ENCODE data around the gene ATP1A4. TPM values are rescaled to one million over a fixed set of nuclear protein-coding genes. Genes with fewer than 3 reads are reported as not detected.
A peak's percentile ranks its signal among the peaks of the same experiment; 100 is the strongest.

The ATP1A4 gene
- total and polyA plus RNA-seq, 12 donors: 0.17 to 0.96 (median 0.46) TPM; not detected in 9

- no peaks in the 10 kb centered on the region for H3K27me3 ChIP-seq
- DNase-seq: no peak
- H3K9me3 ChIP-seq (replicated peaks in 1 of 3): no peaks in the 10 kb centered on the region
- TF ChIP-seq POLR2A (IDR thresholded peaks at IDR 0.05) (no peak), CTCF (IDR thresholded peaks at IDR 0.05) (no peak)
- peaks cover 0 to 5% of the 10 kb centered on the region in 2 donors for H3K4me1 ChIP-seq (replicated peaks in 1 of 2)
- no peak overlapping the region for H3K4me3 ChIP-seq
- no peak overlapping the region for H3K27ac ChIP-seq
- intact Hi-C loops (cut with DNase I): no loop called here
- WGBS, 4 donors: 88 to 95% (median 92%) methylated on average over 14 of the region's 14 CpGs
- no peaks in the 10 kb centered on the region for H3K36me3 ChIP-seq (replicated peaks in 1 of 2)
Measured at GRCh38 chr1:160146107-160146506, 5.3 kb upstream of the ATP1A4 start.

DNA sequence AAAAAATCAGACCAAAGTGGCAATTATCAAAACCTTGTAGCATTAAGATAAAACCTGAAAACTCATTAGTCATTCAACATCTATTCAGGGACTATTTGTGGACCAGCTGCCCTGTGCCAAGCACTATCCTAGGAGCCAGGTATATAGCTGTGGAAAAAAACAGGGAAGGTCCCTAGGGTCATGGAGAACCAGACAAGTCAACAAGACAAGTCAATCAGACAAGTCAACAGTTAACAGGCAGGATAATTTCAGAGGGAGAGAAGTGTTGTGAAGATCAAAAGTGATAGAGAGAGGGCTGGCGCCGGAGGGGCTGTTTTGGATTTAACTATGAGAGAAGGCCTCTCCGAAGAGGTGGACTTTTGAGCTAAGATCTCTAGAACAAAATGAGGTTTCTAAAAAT lies 3.3 kb upstream of the ATP1A4 start:
- Histone ChIP-seq H3K27ac (no peak overlapping the region), H3K4me1 (replicated peaks in 1 of 2) (peaks cover 0 to 5% of the 10 kb centered on the region in 2 donors), H3K36me3 (replicated peaks in 1 of 2) (no peaks in the 10 kb centered on the region), H3K4me3 (no peak overlapping the region), H3K9me3 (replicated peaks in 1 of 3) (no peaks in the 10 kb centered on the region), H3K27me3 (no peaks in the 10 kb centered on the region)
- intact Hi-C loops (cut with DNase I): no loop called here
- TF ChIP-seq POLR2A (IDR thresholded peaks at IDR 0.05) (no peak), CTCF (IDR thresholded peaks at IDR 0.05) (no peak)
- 87 to 95% (median 92%) methylated on average over 3 of the region's 3 CpGs for WGBS, 4 donors
- no peak for DNase-seq

GRCh38 chr1:160149233-160149632 lies 2.2 kb upstream of the ATP1A4 start:
- TF ChIP-seq POLR2A (IDR thresholded peaks at IDR 0.05) (no peak), CTCF (IDR thresholded peaks at IDR 0.05) (no peak)
- no peaks in the 10 kb centered on the region for H3K36me3 ChIP-seq (replicated peaks in 1 of 2)
- H3K27me3 ChIP-seq: no peaks in the 10 kb centered on the region
- DNase-seq: no peak
- no peaks in the 10 kb centered on the region for H3K9me3 ChIP-seq (replicated peaks in 1 of 3)
- H3K27ac ChIP-seq: peak overlapping the region in 2 of 5 donors; percentile 29 to 46
- H3K4me3 ChIP-seq: no peak overlapping the region
- peaks cover 0 to 5% of the 10 kb centered on the region in 2 donors for H3K4me1 ChIP-seq (replicated peaks in 1 of 2)
- intact Hi-C loops (cut with DNase I): no loop called here

- peak overlapping the region in 2 of 5 donors; percentile 29 to 46 for H3K27ac ChIP-seq
- WGBS, 4 donors: 46 to 63% (median 56%) methylated on average over 2 of the region's 2 CpGs
- intact Hi-C loops (cut with DNase I): no loop called here
- H3K36me3 ChIP-seq (replicated peaks in 1 of 2): no peaks in the 10 kb centered on the region
- TF ChIP-seq POLR2A (IDR thresholded peaks at IDR 0.05) (no peak), CTCF (IDR thresholded peaks at IDR 0.05) (no peak)
- no peaks in the 10 kb centered on the region for H3K9me3 ChIP-seq (replicated peaks in 1 of 3)
- no peaks in the 10 kb centered on the region for H3K27me3 ChIP-seq
- peaks cover 0 to 5% of the 10 kb centered on the region in 2 donors for H3K4me1 ChIP-seq (replicated peaks in 1 of 2)
- no peak overlapping the region for H3K4me3 ChIP-seq
- DNase-seq: peak in 2 of 7 donors; percentile 9 to 16
Measured at GRCh38 chr1:160149716-160150115, 1.7 kb upstream of the ATP1A4 start.
